ENCODE measurements around the gene SPG7. TPM values are rescaled to one million over a fixed set of nuclear protein-coding genes. Genes with fewer than 3 reads are reported as not detected.
"Not testable (repeated sequence)": the region's sequence is repeated elsewhere in the genome, so short reads cannot be mapped to it uniquely, and the experiment has no call there.

The SPG7 gene
- total and polyA plus RNA-seq, 11 donors = 84.0 to 168 (median 95.9) TPM

DNA sequence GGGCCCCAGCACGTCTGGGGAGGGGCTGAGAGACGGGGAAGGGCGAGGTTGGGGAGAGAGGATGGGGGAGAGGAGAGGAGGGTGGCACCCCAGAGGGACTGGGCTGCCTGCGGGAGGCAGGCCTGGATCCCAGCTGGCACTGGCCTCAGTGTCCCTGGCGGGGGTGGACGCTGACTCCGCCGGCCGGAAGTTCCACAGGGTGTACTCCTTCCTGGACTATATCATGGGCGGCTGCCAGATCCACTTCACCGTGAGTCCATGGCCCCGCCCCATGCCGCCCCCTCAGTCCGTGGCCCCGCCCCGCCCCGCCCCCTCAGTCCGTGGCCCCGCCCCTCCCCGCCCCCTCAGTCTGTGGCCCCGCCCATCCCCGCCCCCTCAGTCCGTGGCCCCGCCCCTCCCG is 78.7 kb downstream of the SPG7 start:
- DNase-seq (no peak), ATAC-seq (no peak)
- WGBS, 4 donors = 59 to 83% (median 69%) methylated on average over 17 to 25 of the region's 25 CpGs
- intact Hi-C loops (cut with DNase I) = no loop called here
- TF ChIP-seq POLR2A (IDR thresholded peaks at IDR 0.05) = no peak
- TF ChIP-seq, protein P1, sequence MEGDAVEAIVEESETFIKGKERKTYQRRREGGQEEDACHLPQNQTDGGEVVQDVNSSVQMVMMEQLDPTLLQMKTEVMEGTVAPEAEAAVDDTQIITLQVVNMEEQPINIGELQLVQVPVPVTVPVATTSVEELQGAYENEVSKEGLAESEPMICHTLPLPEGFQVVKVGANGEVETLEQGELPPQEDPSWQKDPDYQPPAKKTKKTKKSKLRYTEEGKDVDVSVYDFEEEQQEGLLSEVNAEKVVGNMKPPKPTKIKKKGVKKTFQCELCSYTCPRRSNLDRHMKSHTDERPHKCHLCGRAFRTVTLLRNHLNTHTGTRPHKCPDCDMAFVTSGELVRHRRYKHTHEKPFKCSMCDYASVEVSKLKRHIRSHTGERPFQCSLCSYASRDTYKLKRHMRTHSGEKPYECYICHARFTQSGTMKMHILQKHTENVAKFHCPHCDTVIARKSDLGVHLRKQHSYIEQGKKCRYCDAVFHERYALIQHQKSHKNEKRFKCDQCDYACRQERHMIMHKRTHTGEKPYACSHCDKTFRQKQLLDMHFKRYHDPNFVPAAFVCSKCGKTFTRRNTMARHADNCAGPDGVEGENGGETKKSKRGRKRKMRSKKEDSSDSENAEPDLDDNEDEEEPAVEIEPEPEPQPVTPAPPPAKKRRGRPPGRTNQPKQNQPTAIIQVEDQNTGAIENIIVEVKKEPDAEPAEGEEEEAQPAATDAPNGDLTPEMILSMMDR (IDR thresholded peaks at IDR 0.05) = no peak
- H3K4me3 ChIP-seq = no peak overlapping the region
- H3K27me3 ChIP-seq = no peaks in the 10 kb centered on the region
- H3K36me3 ChIP-seq = no peaks in the 10 kb centered on the region
- H3K9me3 ChIP-seq = no peaks in the 10 kb centered on the region
- peaks cover 0 to 7% (median 0%) of the 10 kb centered on the region in 12 donors for H3K4me1 ChIP-seq
- H3K27ac ChIP-seq = no peak overlapping the region

DNA sequence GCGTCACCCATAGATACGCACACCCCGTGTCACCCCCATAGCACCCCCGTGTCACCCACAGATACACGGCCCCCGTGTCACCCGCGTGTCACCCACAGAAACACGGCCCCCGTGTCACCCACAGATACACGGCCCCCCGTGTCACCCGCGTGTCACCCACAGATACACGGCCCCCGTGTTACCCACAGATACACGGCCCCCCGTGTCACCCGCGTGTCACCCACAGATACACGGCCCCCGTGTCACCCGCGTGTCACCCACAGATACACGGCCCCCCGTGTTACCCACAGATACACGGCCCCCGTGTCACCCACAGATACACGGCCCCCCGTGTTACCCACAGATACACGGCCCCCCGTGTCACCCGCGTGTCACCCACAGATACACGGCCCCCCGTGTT is 79.5 kb downstream of the SPG7 start:
- H3K4me3 ChIP-seq; intact Hi-C loops (cut with DNase I); H3K36me3 ChIP-seq; H3K27ac ChIP-seq; H3K4me1 ChIP-seq; H3K9me3 ChIP-seq; H3K27me3 ChIP-seq; DNase-seq; ATAC-seq: not testable (repeated sequence)
- WGBS, 4 donors = 95 to 100% (median 98%) methylated on average over 6 to 26 of the region's 36 CpGs

DNA sequence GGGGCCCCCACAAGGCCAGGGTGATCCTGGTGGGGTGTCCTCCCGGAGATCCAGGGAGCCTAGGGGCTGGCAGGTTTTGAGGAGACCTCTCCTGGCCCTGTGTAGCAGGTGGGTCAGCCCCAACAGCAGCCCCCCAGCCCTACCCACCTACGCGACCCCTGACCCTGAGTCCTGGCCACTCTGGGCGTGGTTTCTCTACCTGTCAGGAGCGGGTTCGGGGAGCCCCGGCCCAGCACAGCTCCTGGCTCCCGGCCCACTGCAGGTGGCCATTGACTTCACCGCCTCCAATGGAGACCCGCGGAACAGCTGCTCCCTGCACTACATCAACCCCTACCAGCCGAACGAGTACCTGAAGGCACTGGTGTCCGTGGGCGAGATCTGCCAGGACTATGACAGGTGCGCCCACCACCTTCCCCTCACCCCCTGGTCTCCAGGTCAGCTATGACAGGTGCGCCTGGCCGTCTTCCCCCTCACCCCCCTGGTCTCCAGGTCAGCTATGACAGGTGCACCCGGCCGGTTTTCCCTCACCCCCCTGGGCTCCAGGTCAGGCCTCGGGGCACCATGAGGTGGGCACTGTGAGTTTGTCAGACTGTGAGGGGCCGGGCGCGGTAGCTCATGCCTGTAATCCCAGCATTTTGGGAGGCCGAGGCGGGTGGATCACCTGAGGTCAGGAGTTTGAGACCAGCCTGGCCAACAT is 80.4 kb downstream of the SPG7 start:
- H3K9me3 ChIP-seq = no peaks in the 10 kb centered on the region
- H3K36me3 ChIP-seq = no peaks in the 10 kb centered on the region
- TF ChIP-seq, protein P1 (IDR thresholded peaks at IDR 0.05) = no peak
- TF ChIP-seq POLR2A (IDR thresholded peaks at IDR 0.05) = no peak
- DNase-seq (no peak), ATAC-seq (no peak)
- intact Hi-C loops (cut with DNase I) = no loop called here
- no peak overlapping the region for H3K4me3 ChIP-seq
- no peak overlapping the region for H3K27ac ChIP-seq
- 92 to 95% (median 94%) methylated on average over 23 to 26 of the region's 26 CpGs for whole genome bisulfite sequencing, 4 donors
- no peaks in the 10 kb centered on the region for H3K4me1 ChIP-seq
- no peaks in the 10 kb centered on the region for H3K27me3 ChIP-seq

DNA sequence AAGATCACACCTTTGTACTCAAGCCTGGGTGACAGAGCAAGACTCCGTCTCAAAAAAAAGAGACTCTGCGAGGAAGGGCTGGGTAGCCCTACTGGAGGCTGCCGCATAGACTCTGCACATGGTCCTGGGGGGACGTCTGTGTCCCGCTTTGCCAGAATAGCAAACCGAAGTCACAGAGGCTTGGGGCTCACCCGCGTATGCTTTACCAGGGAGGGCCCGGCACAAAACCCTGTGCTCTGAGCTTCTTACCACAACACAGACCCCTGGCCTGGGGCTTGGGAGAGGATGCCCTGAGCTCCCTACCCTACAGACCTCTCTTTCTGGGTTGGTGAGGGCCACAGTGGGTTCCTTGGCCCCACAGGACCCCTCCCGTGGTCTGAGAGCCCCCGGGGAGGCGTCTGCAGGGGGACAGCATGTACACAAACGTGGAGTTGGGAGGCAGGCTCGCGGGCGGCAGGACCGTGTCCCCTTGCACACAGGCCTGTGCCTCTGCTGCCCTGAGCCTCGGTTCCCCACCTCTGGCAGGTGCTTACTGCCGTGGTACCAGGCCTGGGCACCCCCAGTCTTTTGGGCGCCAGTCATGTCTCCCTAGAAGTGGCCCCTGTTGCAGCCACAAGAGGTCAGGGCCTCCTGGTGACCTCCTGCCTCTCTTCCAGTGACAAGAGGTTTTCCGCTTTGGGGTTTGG is 81.2 kb downstream of the SPG7 start:
- DNase-seq (no peak), ATAC-seq (no peak)
- H3K27ac ChIP-seq = no peak overlapping the region
- no peak overlapping the region for H3K4me3 ChIP-seq
- no peaks in the 10 kb centered on the region for H3K4me1 ChIP-seq
- no peaks in the 10 kb centered on the region for H3K36me3 ChIP-seq
- no peaks in the 10 kb centered on the region for H3K9me3 ChIP-seq
- TF ChIP-seq, protein P1 (IDR thresholded peaks at IDR 0.05) = no peak
- no peak for TF ChIP-seq POLR2A (IDR thresholded peaks at IDR 0.05)
- H3K27me3 ChIP-seq = no peaks in the 10 kb centered on the region
- 91 to 93% (median 92%) methylated on average over 12 to 21 of the region's 21 CpGs for WGBS, 4 donors
- intact Hi-C loops (cut with DNase I) = no loop called here

Measured in heart left ventricle (tissue), 16 donors.